HFFc6 (cell line): ENCODE data around the gene DAZAP1. TPM values are rescaled to one million over a fixed set of nuclear protein-coding genes. Genes with fewer than 3 reads are reported as not detected.

Source experiments
- DNase-seq: peaks from one replicate; pipeline ENCODE4 v3.0.0-alpha.2; 2018
- H3K27ac Mint-ChIP-seq: 2 replicates; pipeline ENCODE4 v1.8.0; 2020; ENCODE audit warnings: mild to moderate bottlenecking, mixed read lengths
- H3K27me3 Mint-ChIP-seq: 2 replicates; pipeline ENCODE4 v1.8.0; 2021; ENCODE audit warnings: mild to moderate bottlenecking, moderate library complexity, mixed read lengths; ENCODE audit not compliant: insufficient read depth
- H3K36me3 Mint-ChIP-seq: 2 replicates; pipeline ENCODE4 v1.8.0; 2021; ENCODE audit warnings: low read depth, mixed read lengths
- H3K4me1 Mint-ChIP-seq: 2 replicates; pipeline ENCODE4 v1.8.0; 2020; ENCODE audit warnings: low read depth, mixed read lengths
- H3K4me3 Mint-ChIP-seq: 2 replicates; pipeline ENCODE4 v1.8.0; 2020; ENCODE audit warnings: mild to moderate bottlenecking, moderate library complexity, mixed read lengths
- H3K9me3 Mint-ChIP-seq: 2 replicates; pipeline ENCODE4 v1.8.0; 2020; ENCODE audit warnings: mild to moderate bottlenecking, mixed read lengths
- CTCF ChIP-seq: fragments of 200-600 bp; sonication (generic); IDR thresholded peaks from 2 replicates; pipeline ENCODE4 v1.5.0; 2021; ENCODE audit warnings: antibody characterized with exemption, mild to moderate bottlenecking
- total RNA-seq, 6 experiments: library from RNA; stranded (reverse); fragmentation: NEBNext Ultra II Directional; extraction: Animal tissue kit (Norgen Biotek cat#: 25700); gene quantifications; 2 replicates in 1 of 6; 3 replicates in 5 of 6; pipeline ENCODE4 v1.2.3, GENCODE V29; 2021

The DAZAP1 gene
- total RNA-seq, 6 experiments from 2014 or later = 87.2 to 109 (median 103) TPM

- no peak for TF ChIP-seq CTCF
- no peak for DNase-seq
- Mint-ChIP-seq H3K27ac (peak overlapping the region; percentile 76), H3K4me3 (no peak overlapping the region), H3K36me3 (peaks cover 6% of the 10 kb centered on the region), H3K4me1 (peaks cover 55% of the 10 kb centered on the region), H3K27me3 (no peaks in the 10 kb centered on the region), H3K9me3 (no peaks in the 10 kb centered on the region)
These were observed 4.1 kb downstream of the DAZAP1 start for GRCh38 chr19:1411255-1412191.

- no peak for TF ChIP-seq CTCF
- H3K4me3 Mint-ChIP-seq = no peak overlapping the region
- H3K27ac Mint-ChIP-seq = no peak overlapping the region
- no peaks in the 10 kb centered on the region for H3K9me3 Mint-ChIP-seq
- DNase-seq = no peak
- peaks cover 56% of the 10 kb centered on the region for H3K4me1 Mint-ChIP-seq
- peaks cover 7% of the 10 kb centered on the region for H3K36me3 Mint-ChIP-seq
- no peaks in the 10 kb centered on the region for H3K27me3 Mint-ChIP-seq
These were observed 5.0 kb downstream of the DAZAP1 start for GRCh38 chr19:1412323-1412923.

GRCh38 chr19:1412995-1413800 lies 5.8 kb downstream of the DAZAP1 start:
- no peaks in the 10 kb centered on the region for H3K27me3 Mint-ChIP-seq
- H3K36me3 Mint-ChIP-seq = peaks cover 11% of the 10 kb centered on the region
- no peak overlapping the region for H3K4me3 Mint-ChIP-seq
- DNase-seq = no peak
- no peak for TF ChIP-seq CTCF
- peaks cover 59% of the 10 kb centered on the region for H3K4me1 Mint-ChIP-seq
- no peak overlapping the region for H3K27ac Mint-ChIP-seq
- H3K9me3 Mint-ChIP-seq = no peaks in the 10 kb centered on the region

- peak overlapping the region; percentile 94 for H3K27ac Mint-ChIP-seq
- peaks cover 34% of the 10 kb centered on the region for H3K4me1 Mint-ChIP-seq
- TF ChIP-seq CTCF = no peak
- H3K36me3 Mint-ChIP-seq = peaks cover 18% of the 10 kb centered on the region
- no peaks in the 10 kb centered on the region for H3K27me3 Mint-ChIP-seq
- DNase-seq = no peak
- no peaks in the 10 kb centered on the region for H3K9me3 Mint-ChIP-seq
- H3K4me3 Mint-ChIP-seq = peak overlapping the region; percentile 78
These were observed 8.8 kb downstream of the DAZAP1 start for GRCh38 chr19:1416014-1416841.

- no peak for DNase-seq
- peak overlapping the region; percentile 70 for H3K27ac Mint-ChIP-seq
- no peaks in the 10 kb centered on the region for H3K9me3 Mint-ChIP-seq
These were observed 9.8 kb downstream of the DAZAP1 start for GRCh38 chr19:1417145-1417544.

More at GRCh38 chr19:1417145-1417544, 9.8 kb downstream of the DAZAP1 start:
- Mint-ChIP-seq H3K4me1 (peaks cover 26% of the 10 kb centered on the region), H3K4me3 (0 out of 2 replicates have a peak overlapping the region, but pooled peaks have one; percentile 24), H3K27me3 (no peaks in the 10 kb centered on the region), H3K36me3 (peaks cover 18% of the 10 kb centered on the region)
- no peak for TF ChIP-seq CTCF
